Activated CD8-positive, alpha-beta memory T cell treated with anti-CD3 and anti-CD28 coated beads, Interleukin-2, amount 50 U/mL, for 1 hour (primary cell): Measurements from ENCODE around the gene OLFML2B.

Source experiments
- DNase-seq: peaks from one replicate; pipeline ENCODE4 v3.0.0-alpha.2; 2020; ENCODE audit errors: extremely low read depth

The OLFML2B gene

DNA sequence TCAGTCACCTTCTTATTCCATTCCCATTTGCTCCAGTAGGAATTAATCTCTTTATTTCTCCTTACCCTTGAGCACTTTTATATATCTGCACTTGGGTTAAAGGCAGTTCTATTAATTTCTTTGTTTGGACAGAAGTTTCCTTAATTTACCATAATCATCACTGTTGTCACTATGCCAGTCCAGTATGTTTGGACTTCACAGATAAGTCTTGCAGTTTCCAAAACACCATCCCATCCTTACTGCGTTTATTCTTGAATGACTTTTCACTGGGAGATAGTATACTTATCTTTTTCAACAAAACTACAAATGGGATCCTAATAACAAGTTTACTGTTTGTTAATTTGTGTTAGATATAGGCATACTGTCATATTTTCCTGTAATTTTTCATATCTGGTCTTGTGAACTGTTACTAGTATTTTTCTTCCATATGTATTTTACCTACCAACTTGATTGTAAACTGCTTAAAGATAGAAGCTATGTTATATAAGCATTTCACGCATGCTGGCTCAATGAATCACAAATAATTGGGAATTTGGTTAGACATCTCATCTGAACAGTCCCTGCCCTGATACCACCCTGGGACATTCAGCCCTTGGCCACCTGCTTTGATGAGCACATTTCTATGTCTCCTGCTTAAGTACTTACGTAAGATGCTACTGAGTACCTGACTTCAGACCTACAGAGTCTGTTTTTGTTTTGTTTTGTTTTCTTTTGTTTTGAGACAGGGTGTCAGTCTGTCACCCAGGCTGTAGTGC is 78.2 kb downstream of the OLFML2B start:
- no peak for DNase-seq

DNA sequence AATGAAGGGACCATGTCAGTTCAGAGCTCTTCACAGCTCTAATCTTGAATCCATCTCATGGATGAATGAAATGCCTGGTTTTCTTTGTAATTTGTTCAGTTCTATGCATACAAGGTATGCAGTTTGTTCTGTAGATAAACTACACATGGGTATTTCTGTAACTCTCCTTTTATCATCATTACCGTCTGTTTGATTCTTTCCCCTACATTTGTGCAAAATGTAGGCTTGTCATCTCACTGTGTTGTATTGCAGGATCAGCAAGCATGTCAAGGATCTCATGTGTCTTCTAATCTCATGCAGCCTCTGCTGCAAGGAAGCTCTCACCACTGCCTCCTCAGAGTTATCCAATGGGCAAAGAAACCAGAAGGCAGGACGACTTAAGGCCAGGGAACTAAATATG is 79.3 kb downstream of the OLFML2B start:
- DNase-seq = no peak

DNA sequence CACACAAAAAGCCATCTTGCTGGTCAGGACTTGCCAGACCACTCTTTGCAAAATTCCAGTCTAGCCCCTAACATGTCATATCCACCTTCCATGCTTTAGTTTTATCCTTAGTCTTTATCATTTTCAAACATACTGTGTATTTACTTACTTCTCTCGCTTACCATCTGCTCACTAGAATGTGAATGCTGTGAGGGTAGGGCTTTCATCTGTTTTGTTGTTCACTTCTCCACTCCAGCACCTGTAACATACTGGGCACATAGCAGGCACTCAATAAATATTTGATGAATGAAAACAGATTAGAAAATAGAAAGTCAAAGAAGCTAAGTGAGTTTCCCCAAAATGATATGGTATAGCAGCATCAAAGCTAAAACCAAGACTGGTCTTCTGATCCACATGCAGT is 79.9 kb downstream of the OLFML2B start:
- no peak for DNase-seq

DNA sequence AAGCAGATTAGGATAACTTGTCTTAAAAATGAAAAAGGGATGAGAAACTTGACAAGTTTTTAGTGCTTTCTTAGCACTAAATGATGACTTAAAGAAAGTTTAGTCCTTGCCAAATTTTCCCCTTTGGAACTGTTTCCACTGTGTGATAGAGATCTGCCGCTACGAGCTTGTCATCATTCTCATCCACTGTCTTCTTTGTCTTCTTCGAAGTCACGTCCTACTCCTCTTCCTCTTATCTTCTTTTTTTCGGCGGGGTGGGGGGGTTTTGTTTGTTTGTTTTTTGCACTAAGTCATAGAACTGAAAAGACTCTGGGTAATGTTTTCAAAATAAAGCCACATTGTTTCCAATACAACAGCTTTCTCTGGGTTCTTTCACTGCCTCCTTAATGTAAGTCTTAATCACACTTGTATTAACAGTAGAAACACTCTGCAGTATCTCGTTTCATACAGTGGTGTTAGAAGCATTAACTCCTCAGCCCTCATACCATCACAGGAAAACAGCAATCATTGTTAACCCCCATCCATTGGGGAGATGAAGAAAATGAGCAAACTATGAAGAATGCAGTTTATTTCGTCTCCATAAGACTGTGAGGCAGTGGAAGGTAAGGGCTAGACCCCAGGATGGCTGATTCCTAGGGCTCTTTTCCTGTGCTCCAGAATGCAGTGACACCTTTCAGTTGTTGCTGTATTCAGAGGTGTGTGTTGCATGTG is 81.8 kb downstream of the OLFML2B start:
- DNase-seq = no peak

DNA sequence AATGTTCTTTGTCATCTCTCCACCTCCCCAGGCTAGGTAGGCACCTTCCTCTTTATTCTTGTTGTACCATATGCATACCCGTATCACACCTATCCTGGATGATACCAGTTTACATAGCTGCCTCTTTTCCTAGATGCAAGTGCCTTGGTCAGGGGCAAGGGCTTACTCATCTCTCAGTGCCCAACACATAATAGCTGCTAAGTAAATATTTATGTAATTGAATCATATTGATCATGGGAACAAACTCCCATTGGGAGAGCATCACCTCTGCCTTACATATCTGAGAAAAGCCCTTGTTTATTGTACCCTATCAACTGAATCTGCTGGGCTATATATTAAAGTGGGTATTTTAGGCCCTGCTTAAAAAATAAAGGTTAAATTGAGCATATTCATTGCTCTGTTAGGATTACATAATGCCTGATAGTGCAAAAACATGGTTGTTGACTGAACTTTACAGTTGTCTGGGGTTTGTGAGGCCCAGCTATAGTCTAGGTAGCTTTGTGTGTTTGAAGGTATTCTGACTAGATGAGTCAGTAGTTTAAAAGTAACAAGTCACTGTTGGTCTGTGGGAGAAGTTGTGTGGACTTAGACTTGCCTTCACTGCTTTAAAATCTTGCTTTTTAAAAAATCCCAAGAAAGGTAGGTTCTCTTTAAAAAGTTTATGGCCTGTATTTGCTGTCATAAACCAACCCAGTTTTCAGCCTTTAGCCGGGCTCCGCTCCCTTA is 82.6 kb downstream of the OLFML2B start:
- DNase-seq = no peak

DNA sequence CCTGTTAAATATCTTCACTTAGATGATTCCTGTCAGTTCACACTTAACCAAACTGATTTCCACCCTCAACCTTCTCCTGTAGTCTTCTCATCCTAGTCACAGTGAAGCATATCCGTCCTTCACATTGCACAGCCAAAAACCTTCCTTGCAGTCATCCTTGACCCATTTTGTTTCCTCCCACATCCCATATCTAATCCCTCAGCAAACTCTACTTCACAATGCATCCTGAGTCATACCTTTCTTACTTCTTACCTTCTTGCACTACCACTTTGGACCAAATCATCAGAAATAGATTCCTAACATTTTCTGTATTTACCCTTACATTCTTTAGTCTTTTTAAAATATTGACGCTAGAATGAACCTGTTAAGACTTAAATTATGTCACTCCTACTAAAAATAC is 86.9 kb downstream of the OLFML2B start:
- DNase-seq = no peak

DNA sequence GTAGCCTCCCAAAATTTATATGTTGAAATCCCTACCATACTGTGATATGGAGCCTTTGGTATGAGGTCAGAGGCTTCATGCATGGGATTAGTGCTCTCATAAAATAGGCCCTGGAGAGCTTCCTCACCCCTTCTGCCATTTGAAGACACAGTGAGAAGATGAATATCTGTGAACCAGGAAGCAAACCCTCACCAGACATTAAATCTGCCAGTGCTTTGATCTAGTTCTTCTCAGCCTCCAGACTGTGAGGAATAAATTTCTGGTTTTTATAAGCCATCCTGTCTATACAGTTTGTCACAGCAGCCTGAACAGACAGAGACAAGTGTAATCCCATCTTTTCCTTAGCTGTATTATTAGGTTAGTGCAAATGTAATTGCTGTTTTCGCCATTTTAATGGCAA is 88.4 kb downstream of the OLFML2B start:
- DNase-seq = no peak

DNA sequence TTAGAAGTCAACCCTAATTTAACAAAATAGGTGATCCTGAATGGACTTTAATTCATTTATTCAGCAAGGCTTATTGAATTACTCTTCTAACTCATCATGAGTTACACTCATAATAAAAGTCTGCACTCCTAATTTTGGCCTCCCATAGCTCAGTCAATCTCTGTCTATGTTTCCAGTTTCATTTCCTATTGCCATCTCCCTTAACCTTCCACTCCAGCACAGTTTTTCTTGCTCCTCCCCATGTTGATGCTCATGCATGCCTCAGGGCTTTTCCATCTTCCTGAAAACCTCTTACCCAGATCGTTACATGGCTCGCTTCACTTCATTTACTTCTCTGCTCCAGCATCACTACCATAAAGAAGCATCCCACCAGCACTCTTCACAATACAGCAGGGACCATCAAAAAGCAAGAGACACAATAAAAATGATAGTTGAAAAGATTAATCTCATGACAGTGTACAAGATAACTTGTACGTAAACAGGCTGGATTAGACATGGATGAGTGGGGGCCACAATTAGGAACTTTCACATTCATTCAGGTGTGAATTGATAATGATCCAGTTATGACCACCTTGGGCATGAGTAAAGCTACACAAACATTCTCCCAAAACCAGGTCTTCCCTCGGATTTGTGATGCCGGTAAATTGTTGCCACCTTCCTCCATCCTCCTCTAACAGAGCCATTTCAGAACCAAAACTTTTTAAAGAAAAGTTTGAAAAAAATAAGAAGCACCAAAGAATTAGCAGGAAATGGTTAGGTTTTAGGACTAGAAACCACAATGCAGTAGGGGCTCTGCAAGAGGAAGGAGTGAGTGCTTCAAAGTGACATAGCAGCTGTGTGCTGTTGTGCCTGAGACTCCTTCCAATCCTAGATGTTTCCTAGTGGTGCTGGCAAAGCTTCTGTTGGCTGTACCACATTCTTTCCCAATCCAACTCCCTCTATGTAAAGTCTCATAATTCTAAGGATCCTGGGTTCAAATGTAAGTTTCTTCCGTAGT is 89.8 kb downstream of the OLFML2B start:
- DNase-seq = no peak
